Measurements from ENCODE around the gene TBX21.

Gene TBX21

DNA sequence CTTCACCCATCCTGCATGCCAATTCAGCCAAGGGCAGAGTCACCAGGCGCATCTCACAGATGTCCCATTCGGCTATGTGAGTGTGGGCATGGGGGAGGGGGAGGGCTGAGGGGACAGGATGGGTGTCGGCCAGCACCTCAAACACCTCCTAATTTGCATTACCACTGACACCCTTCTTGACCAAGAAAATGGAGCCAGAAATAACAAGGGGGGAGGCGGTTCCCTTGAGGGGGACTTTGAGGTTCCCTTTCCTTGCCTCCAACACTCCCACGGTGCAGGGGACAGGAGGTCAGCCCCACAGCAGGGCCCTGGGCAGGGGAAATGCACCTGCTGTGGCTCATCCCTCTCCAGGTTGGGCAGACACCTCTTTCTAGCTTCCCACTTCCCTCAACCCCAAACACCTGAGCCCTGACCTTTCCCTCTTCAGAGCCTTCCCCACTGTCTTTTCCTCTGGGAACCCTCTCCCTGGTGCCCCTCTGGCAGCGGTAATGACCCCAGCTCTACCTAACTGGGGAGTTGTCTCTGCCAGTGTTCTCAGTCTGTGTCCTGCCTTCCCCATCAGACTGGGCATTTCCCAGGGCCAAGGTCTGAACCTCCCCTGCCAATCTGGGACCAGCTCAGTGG, 18.2 kb upstream of the TBX21 start:
- no peak overlapping the region for H3K27ac ChIP-seq (ENCODE audit: low read length)
- no peak overlapping the region for H2AFZ ChIP-seq (ENCODE audit: low read depth, low read length)
- H4K20me1 ChIP-seq (ENCODE audit: insufficient read depth, low read length) = peaks cover 7% of the 10 kb centered on the region; the same call in 1 of the 2 replicates
- TF ChIP-seq, protein P1, sequence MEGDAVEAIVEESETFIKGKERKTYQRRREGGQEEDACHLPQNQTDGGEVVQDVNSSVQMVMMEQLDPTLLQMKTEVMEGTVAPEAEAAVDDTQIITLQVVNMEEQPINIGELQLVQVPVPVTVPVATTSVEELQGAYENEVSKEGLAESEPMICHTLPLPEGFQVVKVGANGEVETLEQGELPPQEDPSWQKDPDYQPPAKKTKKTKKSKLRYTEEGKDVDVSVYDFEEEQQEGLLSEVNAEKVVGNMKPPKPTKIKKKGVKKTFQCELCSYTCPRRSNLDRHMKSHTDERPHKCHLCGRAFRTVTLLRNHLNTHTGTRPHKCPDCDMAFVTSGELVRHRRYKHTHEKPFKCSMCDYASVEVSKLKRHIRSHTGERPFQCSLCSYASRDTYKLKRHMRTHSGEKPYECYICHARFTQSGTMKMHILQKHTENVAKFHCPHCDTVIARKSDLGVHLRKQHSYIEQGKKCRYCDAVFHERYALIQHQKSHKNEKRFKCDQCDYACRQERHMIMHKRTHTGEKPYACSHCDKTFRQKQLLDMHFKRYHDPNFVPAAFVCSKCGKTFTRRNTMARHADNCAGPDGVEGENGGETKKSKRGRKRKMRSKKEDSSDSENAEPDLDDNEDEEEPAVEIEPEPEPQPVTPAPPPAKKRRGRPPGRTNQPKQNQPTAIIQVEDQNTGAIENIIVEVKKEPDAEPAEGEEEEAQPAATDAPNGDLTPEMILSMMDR (IDR thresholded peaks at IDR 0.05; ENCODE audit: borderline replicate concordance, extremely low read depth, low read length, poor library complexity, severe bottlenecking) = no peak
- TF ChIP-seq EZH2 (IDR thresholded peaks at IDR 0.05; ENCODE audit: borderline replicate concordance, low read depth, low read length, severe bottlenecking) = no peak
- H3K9me3 ChIP-seq (ENCODE audit: insufficient read depth, low read length, severe bottlenecking) = no peaks in the 10 kb centered on the region
- no peak overlapping the region for H3K9ac ChIP-seq (ENCODE audit: low read depth, low read length)
- H3K79me2 ChIP-seq (ENCODE audit: insufficient read depth, low read length) = no peaks in the 10 kb centered on the region
- peaks cover 27% of the 10 kb centered on the region for H3K4me1 ChIP-seq (ENCODE audit: insufficient read depth, low read length)
- DNase-seq (no peak), ATAC-seq (ENCODE audit: insufficient read depth, low read depth) (no peak)
- H3K27me3 ChIP-seq (ENCODE audit: insufficient read depth, low read length, poor library complexity) = peaks cover 20% of the 10 kb centered on the region
- no peak overlapping the region for H3K4me2 ChIP-seq (ENCODE audit: insufficient read depth, low read length)
- no peaks in the 10 kb centered on the region for H3K36me3 ChIP-seq (ENCODE audit: insufficient read depth, low read length)
- H3K4me3 ChIP-seq (ENCODE audit: low read depth in 1 of 2, low read length in 2 of 2) = no peak overlapping the region

DNA sequence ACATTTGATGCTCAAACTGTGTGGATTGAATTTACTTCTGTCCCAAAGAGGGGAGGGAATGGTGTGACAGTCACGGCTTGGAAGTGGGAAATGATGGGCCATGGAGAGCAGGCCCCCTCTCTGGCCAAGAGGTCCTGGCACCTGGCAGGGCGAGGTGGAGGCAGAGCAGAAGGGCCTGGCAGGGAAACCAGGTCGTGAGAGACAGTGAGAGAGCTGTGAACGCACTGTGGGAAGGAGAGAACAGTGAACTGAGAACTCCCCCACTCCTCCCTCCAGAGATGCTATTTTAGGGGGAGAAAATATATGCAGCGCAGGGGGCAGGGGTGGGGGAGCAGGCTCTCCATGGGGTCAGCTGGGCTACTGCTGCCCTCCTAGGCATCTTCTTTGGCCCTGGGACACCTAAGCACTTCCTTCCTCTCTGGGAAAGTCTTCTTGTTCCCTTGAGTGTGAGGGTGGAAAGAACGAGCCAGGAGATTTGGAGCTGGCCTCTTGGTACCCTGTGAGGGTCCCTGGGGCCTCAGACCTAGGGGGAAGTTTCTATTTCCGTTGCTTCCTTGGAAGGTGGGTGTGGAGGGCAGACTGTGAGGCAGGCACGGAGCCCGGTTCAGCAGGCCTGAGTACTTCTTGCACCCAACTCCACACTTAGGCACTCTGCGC, 17.2 kb upstream of the TBX21 start:
- no peak overlapping the region for H3K9ac ChIP-seq (ENCODE audit: low read depth, low read length)

DNA sequence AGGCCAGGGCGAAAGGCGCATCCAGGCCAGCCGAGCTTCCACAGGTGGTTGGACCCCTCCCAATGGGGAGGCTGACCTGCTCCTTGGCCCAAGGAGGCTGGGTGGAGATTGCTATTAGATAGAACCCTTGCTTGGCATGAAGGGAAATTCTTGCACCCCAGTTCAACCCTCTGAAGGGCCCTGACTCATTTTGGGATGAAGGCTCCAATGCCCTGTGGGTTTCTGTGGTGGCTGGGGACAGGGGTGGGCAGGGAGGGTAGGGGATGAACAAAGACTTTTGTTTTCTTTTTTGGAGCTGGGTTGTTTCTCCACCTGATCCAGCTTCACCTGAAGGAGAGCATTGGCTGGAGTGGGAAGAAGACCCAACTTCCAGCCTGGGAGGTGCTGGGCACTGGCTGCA, 16.7 kb upstream of the TBX21 start:
- H2AFZ ChIP-seq (ENCODE audit: low read depth, low read length) = no peak overlapping the region
- no peak for ATAC-seq (ENCODE audit: insufficient read depth, low read depth)
- H3K9me3 ChIP-seq (ENCODE audit: insufficient read depth, low read length, severe bottlenecking) = no peaks in the 10 kb centered on the region
- H4K20me1 ChIP-seq (ENCODE audit: insufficient read depth, low read length) = peaks cover 7% of the 10 kb centered on the region; the same call in 1 of the 2 replicates
- H3K9ac ChIP-seq (ENCODE audit: low read depth, low read length) = no peak overlapping the region
- no peaks in the 10 kb centered on the region for H3K79me2 ChIP-seq (ENCODE audit: insufficient read depth, low read length)
- DNase-seq = no peak
- peaks cover 28% of the 10 kb centered on the region for H3K27me3 ChIP-seq (ENCODE audit: insufficient read depth, low read length, poor library complexity)
- H3K27ac ChIP-seq (ENCODE audit: low read length) = no peak overlapping the region
- TF ChIP-seq, protein P1 (IDR thresholded peaks at IDR 0.05; ENCODE audit: borderline replicate concordance, extremely low read depth, low read length, poor library complexity, severe bottlenecking) = no peak
- TF ChIP-seq EZH2 (IDR thresholded peaks at IDR 0.05; ENCODE audit: borderline replicate concordance, low read depth, low read length, severe bottlenecking) = no peak
- peaks cover 32% of the 10 kb centered on the region for H3K4me1 ChIP-seq (ENCODE audit: insufficient read depth, low read length)
- no peaks in the 10 kb centered on the region for H3K36me3 ChIP-seq (ENCODE audit: insufficient read depth, low read length)
- H3K4me3 ChIP-seq (ENCODE audit: low read depth in 1 of 2, low read length in 2 of 2) = no peak overlapping the region
- no peak overlapping the region for H3K4me2 ChIP-seq (ENCODE audit: insufficient read depth, low read length)

More for the DNA sequence above, 17.2 kb upstream of the TBX21 start:
- Histone ChIP-seq H3K79me2 (ENCODE audit: insufficient read depth, low read length) (no peaks in the 10 kb centered on the region), H3K9me3 (ENCODE audit: insufficient read depth, low read length, severe bottlenecking) (no peaks in the 10 kb centered on the region), H4K20me1 (ENCODE audit: insufficient read depth, low read length) (peaks cover 7% of the 10 kb centered on the region; the same call in 1 of the 2 replicates), H3K4me3 (ENCODE audit: low read depth in 1 of 2, low read length in 2 of 2) (no peak overlapping the region), H3K27me3 (ENCODE audit: insufficient read depth, low read length, poor library complexity) (peaks cover 25% of the 10 kb centered on the region), H3K4me1 (ENCODE audit: insufficient read depth, low read length) (peaks cover 32% of the 10 kb centered on the region), H3K4me2 (ENCODE audit: insufficient read depth, low read length) (no peak overlapping the region), H3K36me3 (ENCODE audit: insufficient read depth, low read length) (no peaks in the 10 kb centered on the region), H3K27ac (ENCODE audit: low read length) (no peak overlapping the region), H2AFZ (ENCODE audit: low read depth, low read length) (no peak overlapping the region)
- TF ChIP-seq EZH2 (IDR thresholded peaks at IDR 0.05; ENCODE audit: borderline replicate concordance, low read depth, low read length, severe bottlenecking) = no peak
- TF ChIP-seq, protein P1 (IDR thresholded peaks at IDR 0.05; ENCODE audit: borderline replicate concordance, extremely low read depth, low read length, poor library complexity, severe bottlenecking) = no peak
- ATAC-seq (ENCODE audit: insufficient read depth, low read depth) (no peak), DNase-seq (no peak)

All from DND-41 (cell line).